Stimulated activated CD8-positive, alpha-beta memory T cell treated with anti-CD3 and anti-CD28 coated beads, Interleukin-7, amount 100 ng/mL, for 48 hours (primary cell): ENCODE results near the gene MTG2.

ENCODE experiments used
- DNase-seq, 2 donors: peaks; one replicate each; pipeline ENCODE4 v3.0.0-alpha.2; 2020; ENCODE audit warnings: low read depth in 1 of 2; ENCODE audit errors: extremely low read depth in 1 of 2

Gene MTG2

GRCh38 chr20:62246431-62246830 is 63.6 kb downstream of the MTG2 start:
- DNase-seq: no peak

GRCh38 chr20:62246872-62247652 is 64.2 kb downstream of the MTG2 start:
- no peak for DNase-seq

GRCh38 chr20:62248890-62249560 is 66.2 kb downstream of the MTG2 start:
- no peak for DNase-seq

GRCh38 chr20:62252342-62252966 is 69.6 kb downstream of the MTG2 start:
- DNase-seq: no peak
